Colonic mucosa (tissue), 4 donors: Measurements from ENCODE around the gene CFAP74. TPM values are rescaled to one million over a fixed set of nuclear protein-coding genes. Genes with fewer than 3 reads are reported as not detected.

Experiments
- DNase-seq: peaks from one replicate; pipeline ENCODE4 v3.0.0-alpha.2; 2020
- H3K27ac ChIP-seq: fragments of 200-600 bp; one replicate; pipeline ENCODE4 v1.8.0; 2021
- H3K27me3 ChIP-seq: fragments of 200-600 bp; one replicate; pipeline ENCODE4 v1.8.0; 2021
- H3K36me3 ChIP-seq: fragments of 200-600 bp; one replicate; pipeline ENCODE4 v1.8.0; 2021
- H3K4me1 ChIP-seq: fragments of 200-600 bp; one replicate; pipeline ENCODE4 v1.8.0; 2021; ENCODE audit warnings: mild to moderate bottlenecking
- H3K4me3 ChIP-seq: fragments of 200-600 bp; one replicate; pipeline ENCODE4 v1.8.0; 2021
- H3K9ac ChIP-seq, 2 donors: one replicate each; pipeline ENCODE4 v1.7.0; 2013; ENCODE audit warnings: control low read depth in 2 of 2, low read depth in 2 of 2, low read length in 2 of 2
- H3K9me3 ChIP-seq: fragments of 200-600 bp; one replicate; pipeline ENCODE4 v1.8.0; 2021
- intact Hi-C: fragments of 100-400 bp; cut with DNase I; formaldehyde crosslinking; loops from one replicate; pipeline ENCODE4 v1.14.1; 2022
- total RNA-seq, 2 donors: library from RNA; stranded (reverse); fragmentation: NEBNext Ultra II Directional in 1 of 2; extraction: Animal tissue kit (Norgen Biotek cat#: 25700) in 1 of 2; gene quantifications; one replicate each; pipeline ENCODE4 v1.2.1, GENCODE V29; 2021
- TF ChIP-seq, protein P1 (sequence below): fragments of 200-600 bp; IDR thresholded peaks from one replicate; pipeline ENCODE4 v1.8.0; 2022; ENCODE audit warnings: antibody characterized with exemption, mild to moderate bottlenecking
- donor health status: healthy.
- donor health status: DM: no; HTN: no; CAD: no.
- donor health status: DM: no; HTN: no; CAD: no.

The CFAP74 gene
- total RNA-seq, 2 donors from 2014 or later = 0.10 to 0.16 TPM

DNA sequence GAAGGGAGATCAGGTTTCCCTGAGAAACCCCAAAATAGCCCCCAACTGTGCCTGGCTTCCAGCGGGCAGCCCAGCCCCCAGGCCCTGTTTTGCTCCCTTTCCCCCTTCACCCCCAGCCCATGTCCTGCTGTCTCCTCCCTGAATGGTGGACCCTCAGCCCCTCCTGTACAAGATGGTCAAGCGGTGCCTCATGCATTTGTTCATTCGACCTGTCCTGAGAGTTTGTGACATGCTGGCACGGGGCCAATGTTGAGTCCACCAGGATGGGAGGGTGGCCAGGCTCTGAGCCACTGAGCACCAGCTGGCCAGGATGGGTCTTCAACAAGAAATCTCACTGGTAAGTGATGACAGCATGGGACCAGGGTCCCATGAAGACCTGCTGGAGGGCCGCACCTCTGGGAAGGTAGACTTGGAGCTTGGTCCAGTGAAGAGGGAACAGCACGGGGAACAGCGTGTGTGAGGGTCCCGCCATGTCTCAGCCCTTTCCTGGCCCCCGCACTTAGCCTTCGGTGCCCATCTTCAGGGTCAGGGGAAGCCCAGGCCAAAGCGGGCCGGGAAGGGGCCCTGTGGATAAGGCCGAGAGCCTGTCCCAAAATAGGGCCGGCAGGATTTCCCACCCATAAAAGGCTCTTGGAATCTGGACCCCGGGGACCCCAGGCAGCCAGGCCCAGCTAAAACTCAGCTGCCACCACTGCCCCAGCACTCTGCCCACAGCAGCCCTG is 88.5 kb downstream of the CFAP74 start, which contains the start of gene CALML6:
TSS of gene CALML6 (plus strand) at position 290 of the 722 bp plus-strand sequence. CDS start at position 311, 21 bp downstream.
- TF ChIP-seq, protein P1, sequence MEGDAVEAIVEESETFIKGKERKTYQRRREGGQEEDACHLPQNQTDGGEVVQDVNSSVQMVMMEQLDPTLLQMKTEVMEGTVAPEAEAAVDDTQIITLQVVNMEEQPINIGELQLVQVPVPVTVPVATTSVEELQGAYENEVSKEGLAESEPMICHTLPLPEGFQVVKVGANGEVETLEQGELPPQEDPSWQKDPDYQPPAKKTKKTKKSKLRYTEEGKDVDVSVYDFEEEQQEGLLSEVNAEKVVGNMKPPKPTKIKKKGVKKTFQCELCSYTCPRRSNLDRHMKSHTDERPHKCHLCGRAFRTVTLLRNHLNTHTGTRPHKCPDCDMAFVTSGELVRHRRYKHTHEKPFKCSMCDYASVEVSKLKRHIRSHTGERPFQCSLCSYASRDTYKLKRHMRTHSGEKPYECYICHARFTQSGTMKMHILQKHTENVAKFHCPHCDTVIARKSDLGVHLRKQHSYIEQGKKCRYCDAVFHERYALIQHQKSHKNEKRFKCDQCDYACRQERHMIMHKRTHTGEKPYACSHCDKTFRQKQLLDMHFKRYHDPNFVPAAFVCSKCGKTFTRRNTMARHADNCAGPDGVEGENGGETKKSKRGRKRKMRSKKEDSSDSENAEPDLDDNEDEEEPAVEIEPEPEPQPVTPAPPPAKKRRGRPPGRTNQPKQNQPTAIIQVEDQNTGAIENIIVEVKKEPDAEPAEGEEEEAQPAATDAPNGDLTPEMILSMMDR = no peak
- Histone ChIP-seq H3K27me3 (no peaks in the 10 kb centered on the region), H3K4me3 (no peak within 1 kb of the TSS), H3K9ac (no peak within 1 kb of the TSS), H3K27ac (no peak within 1 kb of the TSS), H3K9me3 (no peaks in the 10 kb centered on the region), H3K36me3 (no peaks in the 10 kb centered on the region), H3K4me1 (peaks cover 15% of the 10 kb centered on the region)
- no peak for DNase-seq
- intact Hi-C loops = no loop called here

- intact Hi-C loops = no loop called here
- peaks cover 10% of the 10 kb centered on the region for H3K4me1 ChIP-seq
- no peaks in the 10 kb centered on the region for H3K9me3 ChIP-seq
- no peak overlapping the region for H3K27ac ChIP-seq
- no peaks in the 10 kb centered on the region for H3K27me3 ChIP-seq
- H3K4me3 ChIP-seq = no peak overlapping the region
- no peak for DNase-seq
- H3K36me3 ChIP-seq = no peaks in the 10 kb centered on the region
- TF ChIP-seq, protein P1 = no peak
- no peak overlapping the region for H3K9ac ChIP-seq
Measured at GRCh38 chr1:1914101-1914970, 89.2 kb downstream of the CFAP74 start.

DNA sequence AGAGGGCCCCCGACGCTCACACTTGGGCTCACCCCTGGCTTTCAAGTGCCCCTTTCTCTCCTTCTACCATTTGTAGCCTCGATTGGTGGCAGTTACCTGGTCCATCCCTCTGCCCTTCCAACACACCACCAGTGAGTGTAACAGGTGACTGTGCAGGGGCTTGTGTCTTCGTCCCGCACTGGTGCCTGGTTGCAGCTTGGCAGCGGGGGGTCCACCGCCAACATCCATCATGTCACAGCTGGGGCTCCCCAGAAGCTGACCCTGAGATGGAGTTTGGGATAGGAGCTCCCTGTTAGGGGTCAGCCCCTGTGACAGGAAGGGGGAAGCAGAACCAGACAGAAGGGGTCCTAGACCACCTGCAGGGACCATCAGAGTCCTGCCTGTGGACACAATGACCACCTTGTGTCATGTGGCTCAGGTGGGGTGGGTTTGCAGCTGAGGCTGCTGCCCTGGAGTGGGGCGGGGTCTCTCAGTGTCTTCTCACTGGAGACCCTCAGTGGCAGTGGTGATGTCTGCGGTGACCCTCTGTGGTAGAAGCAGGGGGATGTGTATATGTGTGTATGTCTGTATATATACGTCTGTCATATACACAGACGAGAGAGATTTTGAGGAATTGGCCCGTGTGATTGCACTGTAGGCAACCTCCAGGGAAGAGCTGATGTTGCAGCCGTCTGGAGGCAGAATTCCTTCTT is 92.1 kb downstream of the CFAP74 start:
- no peak overlapping the region for H3K9ac ChIP-seq
- intact Hi-C loops = no loop called here
- H3K36me3 ChIP-seq = no peaks in the 10 kb centered on the region
- peaks cover 4% of the 10 kb centered on the region for H3K4me1 ChIP-seq
- no peaks in the 10 kb centered on the region for H3K9me3 ChIP-seq
- TF ChIP-seq, protein P1 = no peak
- H3K27me3 ChIP-seq = no peaks in the 10 kb centered on the region
- DNase-seq = no peak
- no peak overlapping the region for H3K4me3 ChIP-seq
- no peak overlapping the region for H3K27ac ChIP-seq

DNA sequence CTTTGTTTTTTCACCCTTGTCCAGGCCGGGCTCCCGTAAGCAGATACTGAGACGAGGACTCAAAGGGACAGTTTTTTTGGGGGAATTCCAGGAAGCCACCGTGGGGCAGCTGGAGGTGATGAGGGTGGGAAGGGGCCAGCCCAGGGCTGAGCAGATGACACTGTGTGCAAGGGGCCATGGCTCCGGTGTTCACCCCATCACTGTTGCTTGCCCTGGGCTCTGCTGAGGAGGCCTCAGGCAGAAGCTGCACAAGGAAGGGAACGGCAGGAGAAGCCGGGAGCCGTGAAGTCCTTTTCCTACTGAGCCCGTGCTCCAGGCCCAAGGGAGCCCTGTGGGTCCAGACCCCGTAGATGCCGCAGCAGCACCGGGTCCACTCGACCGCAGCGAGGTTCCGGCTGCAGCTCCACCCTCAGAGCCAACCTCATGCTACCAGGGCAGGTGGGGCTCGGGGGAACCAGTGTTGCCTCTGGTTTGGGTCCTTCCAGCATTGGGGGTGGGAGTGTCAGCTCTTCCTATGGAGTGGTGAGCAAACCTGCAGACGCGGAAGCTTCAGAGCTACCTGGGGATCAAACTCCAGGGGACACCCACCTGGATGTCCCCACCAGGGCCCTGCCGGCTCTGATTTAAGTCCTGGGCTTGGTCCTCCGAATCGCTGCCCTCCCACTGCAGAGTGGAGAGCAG is 92.8 kb downstream of the CFAP74 start:
- Histone ChIP-seq H3K9ac (no peak overlapping the region), H3K36me3 (no peaks in the 10 kb centered on the region), H3K4me3 (no peak overlapping the region), H3K27ac (no peak overlapping the region), H3K9me3 (no peaks in the 10 kb centered on the region), H3K27me3 (no peaks in the 10 kb centered on the region), H3K4me1 (peaks cover 4% of the 10 kb centered on the region)
- TF ChIP-seq, protein P1 = no peak
- intact Hi-C loops = no loop called here
- DNase-seq = peak; percentile 25

DNA sequence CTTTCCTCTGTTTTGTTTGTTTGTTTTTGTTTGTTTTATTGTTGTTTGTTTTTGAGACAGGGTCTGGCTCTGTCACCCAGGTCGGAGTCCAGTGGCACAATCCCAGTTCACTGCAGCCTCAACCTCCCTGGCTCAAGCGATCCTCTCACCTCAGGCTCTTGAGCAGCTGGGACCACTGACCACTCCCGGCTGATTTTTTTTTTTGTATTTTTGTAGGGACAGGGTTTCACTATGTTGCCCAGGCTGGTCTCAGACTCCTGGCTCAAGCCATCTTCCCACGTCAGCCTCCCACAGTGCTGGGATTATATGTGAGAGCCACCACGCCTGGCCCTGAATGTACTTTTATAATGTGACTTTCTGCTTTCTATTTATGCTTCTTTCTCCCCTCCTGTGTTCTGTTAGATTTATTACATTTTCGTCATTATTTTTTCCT is 93.5 kb downstream of the CFAP74 start:
- no peaks in the 10 kb centered on the region for H3K9me3 ChIP-seq
- intact Hi-C loops = no loop called here
- H3K4me1 ChIP-seq = peaks cover 4% of the 10 kb centered on the region
- H3K27ac ChIP-seq = no peak overlapping the region
- H3K36me3 ChIP-seq = no peaks in the 10 kb centered on the region
- peak overlapping the region; percentile 66 to 68 for H3K9ac ChIP-seq
- DNase-seq = no peak
- no peaks in the 10 kb centered on the region for H3K27me3 ChIP-seq
- TF ChIP-seq, protein P1 = no peak
- no peak overlapping the region for H3K4me3 ChIP-seq
